GM12872 (cell line): ENCODE results near the gene BAHCC1.

Source experiments
- CTCF ChIP-seq: IDR thresholded peaks from 3 replicates; pipeline ENCODE4 v1.5.1; 2011; ENCODE audit warnings: low read depth, mild to moderate bottlenecking, low read length, moderate library complexity; ENCODE audit not compliant: insufficient read depth

BAHCC1 gene

GRCh38 chr17:81511804-81512561 lies 116.7 kb downstream of the BAHCC1 start:
- TF ChIP-seq CTCF: no peak

GRCh38 chr17:81512562-81513371 lies 117.5 kb downstream of the BAHCC1 start, which contains the start of gene ACTG1:
ACTG1 (minus strand) TSS chr17:81512799; CDS start chr17:81512354, 445 bp downstream.
- TF ChIP-seq CTCF: no peak

- TF ChIP-seq CTCF: no peak
Observed at GRCh38 chr17:81513372-81513752, 118.1 kb downstream of the BAHCC1 start.

- TF ChIP-seq CTCF: no peak
Observed at GRCh38 chr17:81513753-81514488, 118.7 kb downstream of the BAHCC1 start.

- TF ChIP-seq CTCF: no peak
Observed at GRCh38 chr17:81514489-81514738, 119.2 kb downstream of the BAHCC1 start.

- TF ChIP-seq CTCF: no peak
Observed at GRCh38 chr17:81514739-81515529, 119.7 kb downstream of the BAHCC1 start.
